ENCODE measurements around the gene ASIC2.

ASIC2 gene

DNA sequence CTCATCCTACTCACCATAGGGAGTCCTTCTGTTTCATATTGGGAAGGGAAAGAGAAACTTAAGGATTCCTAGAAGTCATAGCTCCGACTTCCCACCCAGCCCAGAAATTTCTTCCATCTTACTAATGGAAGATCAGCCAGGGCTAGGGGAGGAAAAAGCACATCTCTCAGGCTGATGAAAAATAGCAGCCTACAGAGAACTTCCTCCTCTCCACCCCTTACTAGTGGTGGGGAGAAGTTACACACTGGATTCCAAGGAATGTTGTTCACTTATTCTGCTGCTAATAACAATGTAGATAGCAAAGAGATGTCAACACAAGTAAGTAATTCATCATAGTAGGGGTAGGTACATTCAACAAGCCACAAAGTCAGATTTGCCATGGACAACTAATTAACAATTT is 207.1 kb downstream of the ASIC2 start:
- no peaks in the 10 kb centered on the region for H3K4me1 ChIP-seq (ENCODE audit: control insufficient read depth in 2 of 2, insufficient read depth in 1 of 2, low read depth in 1 of 2, low read length in 2 of 2)
- DNase-seq (ENCODE audit: low spot score): no peak
- H3K9me3 ChIP-seq (replicated peaks in 1 of 2; ENCODE audit: control insufficient read depth in 2 of 2, insufficient read depth in 1 of 2, low read depth in 1 of 2, low read length in 2 of 2): no peaks in the 10 kb centered on the region
- no peak overlapping the region for H3K18ac ChIP-seq (ENCODE audit: low read length)
- no peak overlapping the region for H3K4me2 ChIP-seq (ENCODE audit: insufficient read depth, low read length, poor library complexity, severe bottlenecking)
- no peak overlapping the region for H4K8ac ChIP-seq (ENCODE audit: low read depth, low read length)
- no peak overlapping the region for H4K91ac ChIP-seq (ENCODE audit: low read depth, low read length, poor library complexity)
- H3K4ac ChIP-seq (ENCODE audit: low read length): no peak overlapping the region
- no peak overlapping the region for H3K23ac ChIP-seq (ENCODE audit: low read depth, low read length, poor library complexity)
- WGBS, 2 donors (ENCODE audit: extremely low coverage in 2 of 2, insufficient read length in 2 of 2, insufficient replicate concordance in 1 of 2): no CpG with 5 or more reads among the region's 1 CpG
- H2BK15ac ChIP-seq (ENCODE audit: low read length): no peak overlapping the region
- no peaks in the 10 kb centered on the region for H3K79me1 ChIP-seq (ENCODE audit: low read depth, low read length)
- no peak overlapping the region for H3K14ac ChIP-seq (ENCODE audit: low read length)
- H3K4me3 ChIP-seq (ENCODE audit: low read length in 2 of 2): no peak overlapping the region
- H3K9ac ChIP-seq (ENCODE audit: low read depth, low read length, poor library complexity): no peak overlapping the region
- no peaks in the 10 kb centered on the region for H3K36me3 ChIP-seq (replicated peaks in 1 of 2; ENCODE audit: control insufficient read depth in 2 of 2, insufficient read depth in 2 of 2, low read length in 2 of 2)
- H3K27ac ChIP-seq (replicated peaks; ENCODE audit: low read length): no peak overlapping the region
- H2BK5ac ChIP-seq (ENCODE audit: low read length): no peak overlapping the region
- H2BK12ac ChIP-seq (ENCODE audit: low read length): no peak overlapping the region
- no peaks in the 10 kb centered on the region for H3K27me3 ChIP-seq (ENCODE audit: control insufficient read depth in 3 of 3, insufficient read depth in 3 of 3, low read depth in 1 of 3, low read length in 3 of 3)
- H2BK120ac ChIP-seq (ENCODE audit: low read depth, low read length): no peak overlapping the region
- H2AFZ ChIP-seq (ENCODE audit: low read length): no peak overlapping the region
- H2AK5ac ChIP-seq (ENCODE audit: low read depth, low read length): no peak overlapping the region

DNA sequence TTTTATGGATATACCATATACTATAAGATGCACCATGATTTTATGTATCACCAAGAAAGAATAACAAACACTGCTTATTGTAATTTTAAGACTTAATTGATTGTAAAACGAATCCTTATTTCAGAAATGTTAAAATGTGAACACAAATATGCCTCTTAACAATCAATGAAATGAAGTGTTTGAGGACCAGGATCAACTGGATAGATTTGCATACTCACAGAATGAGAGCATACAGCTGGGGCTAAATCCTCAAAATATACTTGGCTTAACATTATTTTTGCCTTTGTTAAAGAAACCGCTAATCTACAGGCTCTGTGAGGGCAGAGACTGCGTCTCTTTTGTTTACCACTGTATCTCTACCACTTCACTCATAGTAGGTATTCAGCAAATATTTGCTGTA is 207.8 kb downstream of the ASIC2 start:
- H2BK120ac ChIP-seq (ENCODE audit: low read depth, low read length): no peak overlapping the region
- no peak overlapping the region for H2AFZ ChIP-seq (ENCODE audit: low read length)
- H4K8ac ChIP-seq (ENCODE audit: low read depth, low read length): no peak overlapping the region
- H3K9me3 ChIP-seq (replicated peaks in 1 of 2; ENCODE audit: control insufficient read depth in 2 of 2, insufficient read depth in 1 of 2, low read depth in 1 of 2, low read length in 2 of 2): no peaks in the 10 kb centered on the region
- H3K79me1 ChIP-seq (ENCODE audit: low read depth, low read length): no peaks in the 10 kb centered on the region
- no peak overlapping the region for H3K23ac ChIP-seq (ENCODE audit: low read depth, low read length, poor library complexity)
- no peak overlapping the region for H3K18ac ChIP-seq (ENCODE audit: low read length)
- H2BK15ac ChIP-seq (ENCODE audit: low read length): no peak overlapping the region
- no peak overlapping the region for H3K4me3 ChIP-seq (ENCODE audit: low read length in 2 of 2)
- no peak overlapping the region for H3K9ac ChIP-seq (ENCODE audit: low read depth, low read length, poor library complexity)
- no peak overlapping the region for H2BK12ac ChIP-seq (ENCODE audit: low read length)
- no peaks in the 10 kb centered on the region for H3K4me1 ChIP-seq (ENCODE audit: control insufficient read depth in 2 of 2, insufficient read depth in 1 of 2, low read depth in 1 of 2, low read length in 2 of 2)
- H3K14ac ChIP-seq (ENCODE audit: low read length): no peak overlapping the region
- H3K4me2 ChIP-seq (ENCODE audit: insufficient read depth, low read length, poor library complexity, severe bottlenecking): no peak overlapping the region
- DNase-seq (ENCODE audit: low spot score): no peak
- no peaks in the 10 kb centered on the region for H3K36me3 ChIP-seq (replicated peaks in 1 of 2; ENCODE audit: control insufficient read depth in 2 of 2, insufficient read depth in 2 of 2, low read length in 2 of 2)
- no peak overlapping the region for H4K91ac ChIP-seq (ENCODE audit: low read depth, low read length, poor library complexity)
- H3K27me3 ChIP-seq (ENCODE audit: control insufficient read depth in 3 of 3, insufficient read depth in 3 of 3, low read depth in 1 of 3, low read length in 3 of 3): no peaks in the 10 kb centered on the region
- H3K27ac ChIP-seq (replicated peaks; ENCODE audit: low read length): no peak overlapping the region
- no peak overlapping the region for H3K4ac ChIP-seq (ENCODE audit: low read length)
- H2AK5ac ChIP-seq (ENCODE audit: low read depth, low read length): no peak overlapping the region
- H2BK5ac ChIP-seq (ENCODE audit: low read length): no peak overlapping the region
- no CpG with 5 or more reads among the region's 3 CpGs for WGBS, 2 donors (ENCODE audit: extremely low coverage in 2 of 2, insufficient read length in 2 of 2, insufficient replicate concordance in 1 of 2)

DNA sequence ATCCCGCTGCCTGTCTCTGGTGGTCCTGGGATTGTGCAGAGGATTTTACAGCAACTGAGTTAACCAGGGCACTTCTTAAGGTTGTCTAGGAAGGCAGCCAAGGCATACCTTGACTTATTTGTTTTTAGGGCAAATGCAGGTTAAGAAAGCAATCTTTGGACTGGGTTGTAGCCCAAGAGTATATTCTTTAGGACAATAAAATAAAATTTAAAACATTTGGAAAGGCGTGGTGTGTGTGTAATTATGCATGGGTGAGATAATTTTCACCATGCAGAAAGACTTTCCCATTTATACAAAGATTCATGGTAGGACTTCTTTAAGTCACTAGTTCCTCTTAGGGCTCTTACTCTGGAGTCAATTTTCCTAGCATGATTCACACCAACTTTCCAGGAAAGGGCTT is 208.3 kb downstream of the ASIC2 start:
- H2BK120ac ChIP-seq (ENCODE audit: low read depth, low read length): no peak overlapping the region
- no peak overlapping the region for H3K4ac ChIP-seq (ENCODE audit: low read length)
- H3K23ac ChIP-seq (ENCODE audit: low read depth, low read length, poor library complexity): no peak overlapping the region
- H2BK5ac ChIP-seq (ENCODE audit: low read length): no peak overlapping the region
- H4K91ac ChIP-seq (ENCODE audit: low read depth, low read length, poor library complexity): no peak overlapping the region
- H2AK5ac ChIP-seq (ENCODE audit: low read depth, low read length): no peak overlapping the region
- H3K9me3 ChIP-seq (replicated peaks in 1 of 2; ENCODE audit: control insufficient read depth in 2 of 2, insufficient read depth in 1 of 2, low read depth in 1 of 2, low read length in 2 of 2): no peaks in the 10 kb centered on the region
- DNase-seq (ENCODE audit: low spot score): no peak
- no CpG with 5 or more reads among the region's 2 CpGs for WGBS, 2 donors (ENCODE audit: extremely low coverage in 2 of 2, insufficient read length in 2 of 2, insufficient replicate concordance in 1 of 2)
- H3K9ac ChIP-seq (ENCODE audit: low read depth, low read length, poor library complexity): no peak overlapping the region
- H3K79me1 ChIP-seq (ENCODE audit: low read depth, low read length): no peaks in the 10 kb centered on the region
- H3K4me3 ChIP-seq (ENCODE audit: low read length in 2 of 2): no peak overlapping the region
- no peak overlapping the region for H3K14ac ChIP-seq (ENCODE audit: low read length)
- no peaks in the 10 kb centered on the region for H3K36me3 ChIP-seq (replicated peaks in 1 of 2; ENCODE audit: control insufficient read depth in 2 of 2, insufficient read depth in 2 of 2, low read length in 2 of 2)
- no peak overlapping the region for H3K4me2 ChIP-seq (ENCODE audit: insufficient read depth, low read length, poor library complexity, severe bottlenecking)
- no peak overlapping the region for H2BK15ac ChIP-seq (ENCODE audit: low read length)
- H2AFZ ChIP-seq (ENCODE audit: low read length): no peak overlapping the region
- H4K8ac ChIP-seq (ENCODE audit: low read depth, low read length): no peak overlapping the region
- no peak overlapping the region for H3K18ac ChIP-seq (ENCODE audit: low read length)
- no peak overlapping the region for H2BK12ac ChIP-seq (ENCODE audit: low read length)
- H3K4me1 ChIP-seq (ENCODE audit: control insufficient read depth in 2 of 2, insufficient read depth in 1 of 2, low read depth in 1 of 2, low read length in 2 of 2): no peaks in the 10 kb centered on the region
- no peak overlapping the region for H3K27ac ChIP-seq (replicated peaks; ENCODE audit: low read length)
- H3K27me3 ChIP-seq (ENCODE audit: control insufficient read depth in 3 of 3, insufficient read depth in 3 of 3, low read depth in 1 of 3, low read length in 3 of 3): no peaks in the 10 kb centered on the region

DNA sequence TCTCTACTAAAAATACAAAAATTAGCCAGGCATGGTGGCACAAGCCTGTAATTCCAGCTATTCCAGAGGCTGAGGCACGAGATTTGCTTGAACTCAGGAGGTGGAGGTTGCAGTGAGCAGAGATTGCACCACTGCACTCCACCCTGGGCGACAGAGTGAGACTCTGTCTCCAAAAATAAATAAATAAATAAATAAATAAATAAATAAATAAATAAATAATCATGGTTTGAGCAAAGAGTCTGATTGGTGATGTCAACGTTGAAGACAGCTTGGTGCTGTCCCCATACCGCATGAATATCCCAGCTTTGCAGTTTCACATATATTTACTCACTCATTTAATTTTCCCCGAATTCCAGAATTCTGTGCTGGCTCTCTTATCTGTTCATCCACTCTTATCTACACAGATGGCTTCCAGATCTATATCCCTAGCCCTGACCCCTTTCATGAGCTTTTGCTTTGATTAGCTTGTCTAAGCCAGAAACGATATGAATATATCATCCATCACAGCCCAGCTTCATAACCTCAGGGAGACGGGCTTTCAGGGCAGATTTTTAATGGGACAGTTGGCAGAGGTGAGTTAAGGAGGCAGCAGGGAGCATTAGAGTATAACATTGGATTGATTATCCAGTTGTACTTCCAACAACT is 210.4 kb downstream of the ASIC2 start:
- H3K27me3 ChIP-seq (ENCODE audit: control insufficient read depth in 3 of 3, insufficient read depth in 3 of 3, low read depth in 1 of 3, low read length in 3 of 3): peaks cover 0 to under 1% (median 0%) of the 10 kb centered on the region in 3 experiments
- no peak overlapping the region for H2BK12ac ChIP-seq (ENCODE audit: low read length)
- H2BK120ac ChIP-seq (ENCODE audit: low read depth, low read length): no peak overlapping the region
- no peaks in the 10 kb centered on the region for H3K36me3 ChIP-seq (replicated peaks in 1 of 2; ENCODE audit: control insufficient read depth in 2 of 2, insufficient read depth in 2 of 2, low read length in 2 of 2)
- no peak overlapping the region for H2BK5ac ChIP-seq (ENCODE audit: low read length)
- no peak overlapping the region for H2AK5ac ChIP-seq (ENCODE audit: low read depth, low read length)
- H3K18ac ChIP-seq (ENCODE audit: low read length): no peak overlapping the region
- no peak overlapping the region for H3K4me2 ChIP-seq (ENCODE audit: insufficient read depth, low read length, poor library complexity, severe bottlenecking)
- H3K9me3 ChIP-seq (replicated peaks in 1 of 2; ENCODE audit: control insufficient read depth in 2 of 2, insufficient read depth in 1 of 2, low read depth in 1 of 2, low read length in 2 of 2): no peaks in the 10 kb centered on the region
- DNase-seq (ENCODE audit: low spot score): no peak
- H3K4ac ChIP-seq (ENCODE audit: low read length): no peak overlapping the region
- no peak overlapping the region for H2BK15ac ChIP-seq (ENCODE audit: low read length)
- WGBS, 2 donors (ENCODE audit: extremely low coverage in 2 of 2, insufficient read length in 2 of 2, insufficient replicate concordance in 1 of 2): no CpG with 5 or more reads among the region's 7 CpGs
- no peak overlapping the region for H3K27ac ChIP-seq (replicated peaks; ENCODE audit: low read length)
- H4K91ac ChIP-seq (ENCODE audit: low read depth, low read length, poor library complexity): no peak overlapping the region
- H3K23ac ChIP-seq (ENCODE audit: low read depth, low read length, poor library complexity): no peak overlapping the region
- no peak overlapping the region for H4K8ac ChIP-seq (ENCODE audit: low read depth, low read length)
- H3K4me3 ChIP-seq (ENCODE audit: low read length in 2 of 2): no peak overlapping the region
- H2AFZ ChIP-seq (ENCODE audit: low read length): no peak overlapping the region
- H3K14ac ChIP-seq (ENCODE audit: low read length): no peak overlapping the region
- no peak overlapping the region for H3K9ac ChIP-seq (ENCODE audit: low read depth, low read length, poor library complexity)
- no peaks in the 10 kb centered on the region for H3K4me1 ChIP-seq (ENCODE audit: control insufficient read depth in 2 of 2, insufficient read depth in 1 of 2, low read depth in 1 of 2, low read length in 2 of 2)
- peaks cover 2% of the 10 kb centered on the region for H3K79me1 ChIP-seq (ENCODE audit: low read depth, low read length)

All from neuronal stem cell (in vitro differentiated cells).